ENCODE data around the gene CCDC17. TPM values are rescaled to one million over a fixed set of nuclear protein-coding genes. Genes with fewer than 3 reads are reported as not detected.

The CCDC17 gene
- 4.7 and 8.3 TPM in 2 replicates for total RNA-seq (2022)
- Bru-seq, nascent RNA = percentile 58 among the genes with signal in this experiment
- percentile 74 among the genes with signal in this experiment for BruChase-seq, experiment 1, labeled RNA remaining after a 6-hour chase
- BruChase-seq, experiment 2, labeled RNA remaining after a 2-hour chase = percentile 47 among the genes with signal in this experiment
- long read RNA-seq = 0 reads

DNA sequence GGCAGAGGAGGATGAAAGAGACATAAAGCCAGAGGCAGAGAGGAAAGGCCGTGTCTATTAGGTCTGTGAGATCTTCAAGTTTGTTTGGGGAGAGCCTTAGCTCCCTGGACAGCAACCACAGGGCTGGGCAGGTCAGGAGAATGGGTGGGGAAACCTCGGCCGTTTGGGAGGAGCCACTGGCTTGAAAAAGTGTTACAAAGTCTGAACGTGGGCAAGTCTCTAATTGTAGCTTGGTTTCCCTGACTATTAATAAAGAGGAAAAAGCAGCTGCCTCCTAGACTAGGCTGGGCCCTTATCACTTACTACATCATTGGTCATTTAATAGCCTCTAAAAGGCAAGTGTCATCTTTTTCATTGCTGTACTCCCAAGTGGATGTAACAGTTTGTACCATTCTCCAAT is at the start of gene CCDC17:
CCDC17 (minus strand) TSS at position 83 of the 400 bp plus-strand sequence. CDS start 145 bp downstream, outside the sequence.
- CTCF ChIA-PET = no interaction called here
- Mint-ChIP-seq H3K4me3 (ENCODE audit: low read depth, unreplicated experiment) (peak within 1 kb of the TSS; percentile 31), H3K9me3 (ENCODE audit: low read depth, unreplicated experiment) (no peaks in the 10 kb centered on the region), H3K27me3 (ENCODE audit: unreplicated experiment) (no peaks in the 10 kb centered on the region), H3K4me1 (ENCODE audit: low read depth, unreplicated experiment) (no peaks in the 10 kb centered on the region), H3K27ac (ENCODE audit: unreplicated experiment) (peak within 1 kb of the TSS; percentile 46), H3K36me3 (ENCODE audit: insufficient read depth, unreplicated experiment) (peaks cover 52% of the 10 kb centered on the region)
- intact Hi-C loops (cut with micrococcal nuclease; ENCODE audit: unreplicated experiment) = no loop called here
- no peak for DNase-seq
- TF ChIP-seq, protein P1, sequence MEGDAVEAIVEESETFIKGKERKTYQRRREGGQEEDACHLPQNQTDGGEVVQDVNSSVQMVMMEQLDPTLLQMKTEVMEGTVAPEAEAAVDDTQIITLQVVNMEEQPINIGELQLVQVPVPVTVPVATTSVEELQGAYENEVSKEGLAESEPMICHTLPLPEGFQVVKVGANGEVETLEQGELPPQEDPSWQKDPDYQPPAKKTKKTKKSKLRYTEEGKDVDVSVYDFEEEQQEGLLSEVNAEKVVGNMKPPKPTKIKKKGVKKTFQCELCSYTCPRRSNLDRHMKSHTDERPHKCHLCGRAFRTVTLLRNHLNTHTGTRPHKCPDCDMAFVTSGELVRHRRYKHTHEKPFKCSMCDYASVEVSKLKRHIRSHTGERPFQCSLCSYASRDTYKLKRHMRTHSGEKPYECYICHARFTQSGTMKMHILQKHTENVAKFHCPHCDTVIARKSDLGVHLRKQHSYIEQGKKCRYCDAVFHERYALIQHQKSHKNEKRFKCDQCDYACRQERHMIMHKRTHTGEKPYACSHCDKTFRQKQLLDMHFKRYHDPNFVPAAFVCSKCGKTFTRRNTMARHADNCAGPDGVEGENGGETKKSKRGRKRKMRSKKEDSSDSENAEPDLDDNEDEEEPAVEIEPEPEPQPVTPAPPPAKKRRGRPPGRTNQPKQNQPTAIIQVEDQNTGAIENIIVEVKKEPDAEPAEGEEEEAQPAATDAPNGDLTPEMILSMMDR (IDR thresholded peaks at IDR 0.05; ENCODE audit: unreplicated experiment) = no peak
- BruUV-seq (replicated peaks) = no TSS peak

DNA sequence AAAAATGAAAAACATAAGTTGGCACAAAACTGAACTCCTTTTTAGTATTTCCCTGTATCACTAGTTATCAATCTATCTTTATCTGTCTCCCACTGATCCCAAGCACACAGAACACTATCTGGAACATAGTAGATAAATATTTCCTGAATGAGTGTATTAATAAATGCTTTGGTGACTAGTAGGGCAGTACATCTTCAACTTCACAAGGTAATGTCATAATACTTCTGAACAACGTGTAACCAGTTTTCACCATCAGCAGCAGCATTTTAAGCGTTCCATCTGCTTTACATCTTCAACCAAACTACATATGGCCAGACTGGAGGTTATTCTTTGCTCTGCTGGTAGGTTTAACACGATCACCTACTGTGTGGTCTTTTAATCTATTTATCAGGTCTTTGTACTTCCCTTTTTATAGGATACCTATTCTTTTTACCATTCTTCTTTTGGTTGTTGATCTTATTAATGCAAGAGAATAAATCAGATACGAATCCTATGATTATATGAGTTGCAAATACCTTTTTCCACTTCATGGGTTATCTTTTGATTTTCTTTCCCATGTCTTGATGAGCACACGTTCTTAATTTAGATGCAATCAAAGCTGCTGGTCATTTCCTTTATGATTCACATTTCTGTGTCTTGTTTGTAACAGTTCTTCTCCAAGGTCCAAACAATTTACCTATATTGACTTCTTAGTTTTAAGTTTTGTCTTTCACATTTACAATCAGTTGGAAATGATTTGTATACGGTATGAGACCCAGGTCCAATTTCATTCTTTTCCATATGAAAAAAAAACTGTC is 46.2 kb upstream of the CCDC17 start:
- TF ChIP-seq, protein P1 (IDR thresholded peaks at IDR 0.05; ENCODE audit: unreplicated experiment) = no peak
- DNase-seq = no peak
- Mint-ChIP-seq H3K9me3 (ENCODE audit: low read depth, unreplicated experiment) (no peaks in the 10 kb centered on the region), H3K27ac (ENCODE audit: unreplicated experiment) (no peak overlapping the region), H3K4me3 (ENCODE audit: low read depth, unreplicated experiment) (no peak overlapping the region), H3K27me3 (ENCODE audit: unreplicated experiment) (no peaks in the 10 kb centered on the region), H3K4me1 (ENCODE audit: low read depth, unreplicated experiment) (peaks cover 6% of the 10 kb centered on the region), H3K36me3 (ENCODE audit: insufficient read depth, unreplicated experiment) (no peaks in the 10 kb centered on the region)
- intact Hi-C loops (cut with micrococcal nuclease; ENCODE audit: unreplicated experiment) = no loop called here
- no TSS peak for BruUV-seq (replicated peaks)
- CTCF ChIA-PET = interaction anchor here (1.7 kb wide), 1 partner anchor 16 kb away, joined by 5 read pairs; the partner anchor contains the start of gene GPBP1L1

GRCh38 chr1:45669379-45669778 is 45.5 kb upstream of the CCDC17 start:
- H3K27ac Mint-ChIP-seq (ENCODE audit: unreplicated experiment) = no peak overlapping the region
- DNase-seq = no peak
- H3K4me3 Mint-ChIP-seq (ENCODE audit: low read depth, unreplicated experiment) = no peak overlapping the region
- no peaks in the 10 kb centered on the region for H3K27me3 Mint-ChIP-seq (ENCODE audit: unreplicated experiment)
- intact Hi-C loops (cut with micrococcal nuclease; ENCODE audit: unreplicated experiment) = no loop called here
- CTCF ChIA-PET = no interaction called here
- no peaks in the 10 kb centered on the region for H3K36me3 Mint-ChIP-seq (ENCODE audit: insufficient read depth, unreplicated experiment)
- H3K9me3 Mint-ChIP-seq (ENCODE audit: low read depth, unreplicated experiment) = no peaks in the 10 kb centered on the region
- TF ChIP-seq, protein P1 (IDR thresholded peaks at IDR 0.05; ENCODE audit: unreplicated experiment) = no peak
- H3K4me1 Mint-ChIP-seq (ENCODE audit: low read depth, unreplicated experiment) = peaks cover 6% of the 10 kb centered on the region
- BruUV-seq (replicated peaks) = no TSS peak

DNA sequence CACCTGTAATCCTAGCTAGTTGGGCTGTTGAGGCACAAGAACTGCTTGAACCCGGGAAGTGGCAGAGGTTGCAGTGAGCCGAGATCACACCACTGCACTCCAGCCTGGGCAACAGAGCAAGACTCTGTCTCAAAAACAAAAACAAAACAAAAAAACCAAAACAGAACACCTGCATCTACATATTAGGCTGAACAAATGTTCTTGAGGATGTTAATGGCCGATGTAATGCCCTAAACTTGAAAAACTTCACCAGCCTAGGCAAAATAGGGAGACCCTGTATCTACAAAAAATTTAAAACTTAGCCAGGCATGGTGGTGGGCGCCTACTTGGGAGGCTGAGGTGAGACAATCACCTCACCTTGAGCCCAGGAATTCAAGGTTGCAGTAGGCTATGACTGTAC is 44.7 kb upstream of the CCDC17 start:
- no peak overlapping the region for H3K27ac Mint-ChIP-seq (ENCODE audit: unreplicated experiment)
- TF ChIP-seq, protein P1 (IDR thresholded peaks at IDR 0.05; ENCODE audit: unreplicated experiment) = no peak
- H3K4me3 Mint-ChIP-seq (ENCODE audit: low read depth, unreplicated experiment) = no peak overlapping the region
- intact Hi-C loops (cut with micrococcal nuclease; ENCODE audit: unreplicated experiment) = no loop called here
- peaks cover 6% of the 10 kb centered on the region for H3K4me1 Mint-ChIP-seq (ENCODE audit: low read depth, unreplicated experiment)
- H3K9me3 Mint-ChIP-seq (ENCODE audit: low read depth, unreplicated experiment) = no peaks in the 10 kb centered on the region
- no peaks in the 10 kb centered on the region for H3K27me3 Mint-ChIP-seq (ENCODE audit: unreplicated experiment)
- no TSS peak for BruUV-seq (replicated peaks)
- no peaks in the 10 kb centered on the region for H3K36me3 Mint-ChIP-seq (ENCODE audit: insufficient read depth, unreplicated experiment)
- CTCF ChIA-PET = no interaction called here
- DNase-seq = no peak
